Subcutaneous abdominal adipose tissue (tissue), 5 donors: ENCODE data around the gene TESK1.

Source experiments
- H3K27ac ChIP-seq: one replicate; pipeline ENCODE4 v1.7.0; 2013; ENCODE audit warnings: low read depth, mild to moderate bottlenecking, inconsistent platforms, low read length, moderate library complexity
- H3K27me3 ChIP-seq, 5 donors: one replicate each; pipeline ENCODE4 v1.7.0; 2013; ENCODE audit warnings: low read length in 5 of 5, inconsistent platforms in 1 of 5; ENCODE audit not compliant: control insufficient read depth in 5 of 5, insufficient read depth in 4 of 5
- H3K36me3 ChIP-seq, 5 donors: one replicate each; pipeline ENCODE4 v1.7.0; 2013; ENCODE audit warnings: low read length in 5 of 5; ENCODE audit not compliant: control insufficient read depth in 5 of 5, insufficient read depth in 5 of 5
- H3K4me1 ChIP-seq, 5 donors: one replicate each; pipeline ENCODE4 v1.7.0; 2013; ENCODE audit warnings: low read length in 5 of 5, mild to moderate bottlenecking in 3 of 5, moderate library complexity in 1 of 5; ENCODE audit not compliant: control insufficient read depth in 5 of 5, insufficient read depth in 5 of 5
- H3K4me3 ChIP-seq, 5 donors: one replicate each; pipeline ENCODE4 v1.7.0; 2013; ENCODE audit warnings: low read length in 5 of 5, low read depth in 1 of 5
- H3K9ac ChIP-seq, 5 donors: one replicate each; pipeline ENCODE4 v1.7.0; 2013; ENCODE audit warnings: low read length in 5 of 5, mild to moderate bottlenecking in 4 of 5, moderate library complexity in 3 of 5
- H3K9me3 ChIP-seq, 5 donors: one replicate each; pipeline ENCODE4 v1.7.0; 2013; ENCODE audit warnings: low read length in 5 of 5; ENCODE audit not compliant: control insufficient read depth in 5 of 5
- donor health status: healthy.
- donor health status: healthy.
- donor health status: healthy.
- donor health status: healthy.
- donor health status: healthy.

TESK1 gene

GRCh38 chr9:35604578-35605350 is at the start of gene TESK1:
Gene TESK1, plus strand, starts transcription at chr9:35605262. Its CDS starts 358 bp downstream, at chr9:35605620.
- Histone ChIP-seq H3K9me3 (no peaks in the 10 kb centered on the region), H3K27ac (peak within 1 kb of the TSS; percentile 95), H3K27me3 (no peaks in the 10 kb centered on the region), H3K36me3 (peaks cover 0 to 30% (median 28%) of the 10 kb centered on the region in 5 donors), H3K4me3 (peak within 1 kb of the TSS; percentile 64 to 98 (median 87)), H3K9ac (peak within 1 kb of the TSS; percentile 63 to 93 (median 87)), H3K4me1 (peaks cover 9 to 65% (median 53%) of the 10 kb centered on the region in 5 donors)

- Histone ChIP-seq H3K9me3 (no peaks in the 10 kb centered on the region), H3K27ac (no peak overlapping the region), H3K4me1 (peaks cover 5 to 36% (median 27%) of the 10 kb centered on the region in 5 donors), H3K4me3 (no peak overlapping the region), H3K27me3 (no peaks in the 10 kb centered on the region), H3K36me3 (peaks cover 3 to 64% (median 57%) of the 10 kb centered on the region in 5 donors), H3K9ac (no peak overlapping the region)
Observed at GRCh38 chr9:35555881-35556280, 49.2 kb upstream of the TESK1 start.

GRCh38 chr9:35556776-35557175 is 48.3 kb upstream of the TESK1 start:
- H3K27me3 ChIP-seq: no peaks in the 10 kb centered on the region
- no peaks in the 10 kb centered on the region for H3K9me3 ChIP-seq
- H3K27ac ChIP-seq: no peak overlapping the region
- H3K36me3 ChIP-seq: peaks cover 3 to 71% (median 63%) of the 10 kb centered on the region in 5 donors
- H3K9ac ChIP-seq: peak overlapping the region in 1 of 5 donors; percentile 53
- H3K4me1 ChIP-seq: peaks cover 5 to 44% (median 33%) of the 10 kb centered on the region in 5 donors
- no peak overlapping the region for H3K4me3 ChIP-seq

GRCh38 chr9:35557320-35557719 is 47.7 kb upstream of the TESK1 start:
- Histone ChIP-seq H3K4me1 (peaks cover 5 to 48% (median 33%) of the 10 kb centered on the region in 5 donors), H3K9ac (peak overlapping the region in 2 of 5 donors; percentile 10 to 53), H3K4me3 (no peak overlapping the region), H3K9me3 (no peaks in the 10 kb centered on the region), H3K27ac (no peak overlapping the region), H3K27me3 (no peaks in the 10 kb centered on the region), H3K36me3 (peaks cover 3 to 72% (median 65%) of the 10 kb centered on the region in 5 donors)

- no peak overlapping the region for H3K9ac ChIP-seq
- no peak overlapping the region for H3K27ac ChIP-seq
- H3K36me3 ChIP-seq: peaks cover 3 to 78% (median 69%) of the 10 kb centered on the region in 5 donors
- H3K27me3 ChIP-seq: no peaks in the 10 kb centered on the region
- H3K9me3 ChIP-seq: no peaks in the 10 kb centered on the region
- no peak overlapping the region for H3K4me3 ChIP-seq
- H3K4me1 ChIP-seq: peaks cover 4 to 52% (median 33%) of the 10 kb centered on the region in 5 donors
Observed at GRCh38 chr9:35558185-35558584, 46.9 kb upstream of the TESK1 start.

- Histone ChIP-seq H3K4me1 (peaks cover 0 to 56% (median 39%) of the 10 kb centered on the region in 5 donors), H3K9me3 (no peaks in the 10 kb centered on the region), H3K36me3 (peaks cover 0 to 72% (median 65%) of the 10 kb centered on the region in 5 donors), H3K27ac (no peak overlapping the region), H3K9ac (no peak overlapping the region), H3K27me3 (no peaks in the 10 kb centered on the region), H3K4me3 (no peak overlapping the region)
Observed at GRCh38 chr9:35559792-35560530, 45.1 kb upstream of the TESK1 start.

- Histone ChIP-seq H3K36me3 (peaks cover 0 to 64% (median 57%) of the 10 kb centered on the region in 5 donors), H3K9ac (peak overlapping the region in 1 of 5 donors; percentile 41), H3K9me3 (no peaks in the 10 kb centered on the region), H3K27ac (no peak overlapping the region), H3K4me1 (peaks cover 2 to 56% (median 43%) of the 10 kb centered on the region in 5 donors), H3K27me3 (no peaks in the 10 kb centered on the region), H3K4me3 (no peak overlapping the region)
Observed at GRCh38 chr9:35560625-35561337, 44.3 kb upstream of the TESK1 start.

GRCh38 chr9:35561468-35562261 is 43.4 kb upstream of the TESK1 start:
- Histone ChIP-seq H3K9me3 (no peaks in the 10 kb centered on the region), H3K36me3 (peaks cover 0 to 55% (median 49%) of the 10 kb centered on the region in 5 donors), H3K9ac (no peak overlapping the region), H3K4me1 (peaks cover 4 to 56% (median 43%) of the 10 kb centered on the region in 5 donors), H3K27ac (no peak overlapping the region), H3K27me3 (no peaks in the 10 kb centered on the region), H3K4me3 (no peak overlapping the region)
